Measurements from ENCODE around the gene PLXNA1. TPM values are rescaled to one million over a fixed set of nuclear protein-coding genes. Genes with fewer than 3 reads are reported as not detected.

PLXNA1 gene
- total and polyA plus RNA-seq, 9 donors: 9.2 to 47.2 (median 25.7) TPM

DNA sequence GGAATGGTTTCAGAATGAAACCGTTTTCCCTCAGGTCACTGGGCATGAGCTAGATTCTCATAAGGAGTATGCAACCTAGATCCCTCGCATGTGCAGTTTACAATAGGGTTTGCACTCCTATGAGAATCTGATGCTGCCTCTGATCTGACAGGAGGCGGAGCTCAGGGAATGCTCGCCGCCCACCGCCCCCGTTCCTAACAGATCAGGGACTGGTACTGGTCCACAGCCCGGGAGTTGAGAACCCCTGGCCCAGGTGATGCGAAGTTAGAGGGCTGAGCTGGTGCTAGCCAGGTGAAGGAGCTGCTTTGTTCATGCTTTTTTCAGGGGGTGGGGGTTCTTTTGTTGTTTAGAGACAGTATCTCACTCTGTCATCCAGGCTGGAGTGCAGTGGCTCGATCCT, 15.5 kb upstream of the PLXNA1 start:
- Histone ChIP-seq H3K36me3 (no peaks in the 10 kb centered on the region), H3K27me3 (no peaks in the 10 kb centered on the region), H3K4me1 (ENCODE audit: insufficient read depth) (peaks cover 5% of the 10 kb centered on the region), H3K4me3 (no peak overlapping the region), H3K27ac (no peak overlapping the region), H3K9me3 (no peaks in the 10 kb centered on the region)
- TF ChIP-seq, protein P1, sequence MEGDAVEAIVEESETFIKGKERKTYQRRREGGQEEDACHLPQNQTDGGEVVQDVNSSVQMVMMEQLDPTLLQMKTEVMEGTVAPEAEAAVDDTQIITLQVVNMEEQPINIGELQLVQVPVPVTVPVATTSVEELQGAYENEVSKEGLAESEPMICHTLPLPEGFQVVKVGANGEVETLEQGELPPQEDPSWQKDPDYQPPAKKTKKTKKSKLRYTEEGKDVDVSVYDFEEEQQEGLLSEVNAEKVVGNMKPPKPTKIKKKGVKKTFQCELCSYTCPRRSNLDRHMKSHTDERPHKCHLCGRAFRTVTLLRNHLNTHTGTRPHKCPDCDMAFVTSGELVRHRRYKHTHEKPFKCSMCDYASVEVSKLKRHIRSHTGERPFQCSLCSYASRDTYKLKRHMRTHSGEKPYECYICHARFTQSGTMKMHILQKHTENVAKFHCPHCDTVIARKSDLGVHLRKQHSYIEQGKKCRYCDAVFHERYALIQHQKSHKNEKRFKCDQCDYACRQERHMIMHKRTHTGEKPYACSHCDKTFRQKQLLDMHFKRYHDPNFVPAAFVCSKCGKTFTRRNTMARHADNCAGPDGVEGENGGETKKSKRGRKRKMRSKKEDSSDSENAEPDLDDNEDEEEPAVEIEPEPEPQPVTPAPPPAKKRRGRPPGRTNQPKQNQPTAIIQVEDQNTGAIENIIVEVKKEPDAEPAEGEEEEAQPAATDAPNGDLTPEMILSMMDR (IDR thresholded peaks at IDR 0.05): no peak
- TF ChIP-seq EP300 (IDR thresholded peaks at IDR 0.05) (no peak), POLR2A (IDR thresholded peaks at IDR 0.05) (no peak)
- no peak for DNase-seq
- intact Hi-C loops (cut with DNase I): no loop called here
- 83 to 90% (median 88%) methylated on average over 10 of the region's 10 CpGs for WGBS, 3 donors

DNA sequence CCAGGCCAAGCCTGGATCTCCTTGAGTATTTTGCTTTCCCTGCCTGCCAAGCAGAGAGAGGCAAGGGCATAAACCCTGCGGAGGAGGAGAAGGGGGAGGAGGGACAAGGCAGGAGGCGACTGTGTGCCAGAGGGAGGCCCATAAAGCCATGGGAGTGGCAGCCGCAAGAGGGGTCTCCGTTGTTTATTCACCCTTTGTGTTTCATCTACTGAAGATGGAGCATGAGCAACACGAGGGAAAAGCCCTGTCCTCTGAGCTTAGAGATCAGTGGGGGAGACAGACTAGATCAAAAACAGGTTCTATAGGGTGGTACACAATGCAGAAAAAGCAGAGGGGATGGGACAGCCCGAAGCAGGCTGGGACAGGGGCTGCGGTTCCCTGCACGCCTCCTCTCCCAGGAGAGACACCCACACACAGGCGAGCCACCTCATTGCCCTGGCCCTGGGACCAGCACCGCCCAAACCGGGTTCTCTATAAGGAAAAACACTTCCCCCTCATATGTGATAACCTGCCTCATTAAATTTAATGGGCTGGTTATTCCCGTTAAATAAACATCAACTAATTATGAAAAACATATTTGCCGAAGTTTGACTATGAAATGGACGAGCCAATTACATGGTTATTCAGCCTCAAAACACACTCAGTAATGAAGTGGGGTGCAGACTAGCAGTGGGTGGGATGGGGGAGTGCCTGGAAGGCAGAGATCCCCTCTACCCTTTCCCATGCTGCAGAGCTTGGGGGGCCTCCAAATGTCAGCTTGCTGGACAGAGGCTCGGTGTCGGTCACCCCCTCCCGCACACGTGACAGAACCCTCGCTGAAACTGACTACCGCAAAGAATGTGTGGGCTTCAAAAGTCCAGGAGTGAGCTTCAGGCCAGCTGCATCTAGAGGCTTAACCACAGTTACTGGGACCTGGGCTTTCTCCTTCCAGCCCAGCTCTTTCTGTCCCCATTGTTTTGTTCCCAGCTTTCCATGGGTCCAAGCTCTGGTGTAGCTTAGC, 14.2 kb upstream of the PLXNA1 start:
- Histone ChIP-seq H3K27ac (no peak overlapping the region), H3K9me3 (no peaks in the 10 kb centered on the region)

DNA sequence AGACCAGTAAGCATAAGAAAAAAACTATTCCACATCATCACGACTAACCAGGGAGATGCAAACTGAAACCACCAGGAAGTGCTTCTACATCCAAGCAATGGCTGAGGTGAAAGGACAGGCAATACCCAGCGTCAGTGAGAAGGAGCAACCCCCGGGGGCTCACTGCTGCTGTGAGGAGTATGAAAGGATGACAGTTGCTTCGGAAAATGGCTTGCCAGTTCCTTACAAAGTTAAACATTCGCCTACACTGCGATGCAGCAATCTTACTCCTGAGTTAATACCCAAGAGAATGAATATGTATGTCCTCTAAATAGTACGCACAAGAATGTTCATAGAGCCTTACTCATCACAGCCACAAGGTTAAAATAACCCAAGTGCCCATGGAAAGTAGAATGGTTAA, 13.3 kb upstream of the PLXNA1 start:
- Histone ChIP-seq H3K27ac (no peak overlapping the region), H3K27me3 (no peaks in the 10 kb centered on the region), H3K4me1 (ENCODE audit: insufficient read depth) (peaks cover 7% of the 10 kb centered on the region), H3K36me3 (no peaks in the 10 kb centered on the region), H3K9me3 (no peaks in the 10 kb centered on the region), H3K4me3 (no peak overlapping the region)
- no peak for DNase-seq
- TF ChIP-seq, protein P1 (IDR thresholded peaks at IDR 0.05): no peak
- TF ChIP-seq EP300 (IDR thresholded peaks at IDR 0.05) (no peak), POLR2A (IDR thresholded peaks at IDR 0.05) (no peak)
- intact Hi-C loops (cut with DNase I): no loop called here
- 53 to 62% (median 60%) methylated on average over 7 of the region's 7 CpGs for WGBS, 3 donors

More for the DNA sequence above, 14.2 kb upstream of the PLXNA1 start:
- WGBS, 3 donors: 54 to 66% (median 57%) methylated on average over 20 of the region's 20 CpGs
- peaks cover 7% of the 10 kb centered on the region for H3K4me1 ChIP-seq (ENCODE audit: insufficient read depth)
- no peaks in the 10 kb centered on the region for H3K36me3 ChIP-seq
- no peak for DNase-seq
- intact Hi-C loops (cut with DNase I): no loop called here
- no peak overlapping the region for H3K4me3 ChIP-seq
- TF ChIP-seq EP300 (IDR thresholded peaks at IDR 0.05): no peak
- TF ChIP-seq, protein P1 (IDR thresholded peaks at IDR 0.05): no peak
- TF ChIP-seq POLR2A (IDR thresholded peaks at IDR 0.05): no peak
- no peaks in the 10 kb centered on the region for H3K27me3 ChIP-seq

DNA sequence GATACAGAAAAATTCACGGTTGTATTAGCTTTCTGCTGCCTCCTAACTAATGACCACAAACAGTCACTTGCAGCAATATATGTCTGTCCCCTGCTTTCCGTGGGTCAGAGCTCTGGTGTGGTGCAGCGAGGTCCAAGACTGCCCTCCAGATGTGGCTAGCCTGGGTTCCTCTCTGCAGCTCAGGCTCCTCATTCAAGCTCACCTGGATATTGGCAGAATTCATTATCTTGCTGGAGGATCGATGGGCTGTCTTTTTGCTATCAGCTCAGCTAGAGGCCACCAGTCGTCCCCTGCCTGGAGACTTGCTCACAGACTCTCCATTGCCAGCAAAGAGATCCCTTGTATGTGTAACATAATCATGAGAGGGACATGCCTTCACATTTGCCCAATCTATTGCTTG, 12.8 kb upstream of the PLXNA1 start:
- WGBS, 3 donors: 82 to 89% (median 83%) methylated on average over 5 of the region's 5 CpGs
- H3K4me3 ChIP-seq: no peak overlapping the region
- H3K36me3 ChIP-seq: no peaks in the 10 kb centered on the region
- H3K4me1 ChIP-seq (ENCODE audit: insufficient read depth): peaks cover 7% of the 10 kb centered on the region
- H3K9me3 ChIP-seq: no peaks in the 10 kb centered on the region
- intact Hi-C loops (cut with DNase I): no loop called here
- TF ChIP-seq POLR2A (IDR thresholded peaks at IDR 0.05) (no peak), EP300 (IDR thresholded peaks at IDR 0.05) (no peak)
- TF ChIP-seq, protein P1 (IDR thresholded peaks at IDR 0.05): no peak
- H3K27ac ChIP-seq: no peak overlapping the region
- DNase-seq: no peak
- no peaks in the 10 kb centered on the region for H3K27me3 ChIP-seq

Data from ovary (tissue), 9 donors.